ENCODE results near the gene ACAN. TPM values are rescaled to one million over a fixed set of nuclear protein-coding genes. Genes with fewer than 3 reads are reported as not detected.

Gene ACAN
- total RNA-seq, 1 experiment from 2014 or later: 0.50 TPM

- no peak overlapping the region for H3T11ph ChIP-seq (ENCODE audit: low read length)
- H2AFZ ChIP-seq (ENCODE audit: low read length): no peak overlapping the region
- H3K23ac ChIP-seq (ENCODE audit: insufficient read length, low read depth, low read length): no peak overlapping the region
- H3K9me3 ChIP-seq (ENCODE audit: control insufficient read depth, low read depth, low read length): no peaks in the 10 kb centered on the region
- no peaks in the 10 kb centered on the region for H3K79me1 ChIP-seq (ENCODE audit: insufficient read depth, low read depth, low read length, poor library complexity, severe bottlenecking)
- no peak overlapping the region for H2BK5ac ChIP-seq (ENCODE audit: insufficient read length, low read length)
- Mint-ChIP-seq H3K9me3 (no peaks in the 10 kb centered on the region), H3K4me3 (no peak overlapping the region), H3K4me1 (peaks cover 0 to 6% of the 10 kb centered on the region in 2 experiments; a peak in 2 of 4 replicates), H3K27me3 (ENCODE audit: low read depth) (peaks cover 2% of the 10 kb centered on the region), H3K36me3 (ENCODE audit: insufficient read depth in 1 of 3, low read depth in 3 of 3) (no peaks in the 10 kb centered on the region), H3K27ac (no peak overlapping the region)
- H2BK20ac ChIP-seq (ENCODE audit: low read depth, low read length, poor library complexity, severe bottlenecking): no peak overlapping the region
- no peak overlapping the region for H2BK12ac ChIP-seq (ENCODE audit: insufficient read length, low read depth, low read length)
- H3K14ac ChIP-seq (ENCODE audit: insufficient read depth, low read length): no peak overlapping the region
- no peak overlapping the region for H2BK15ac ChIP-seq (ENCODE audit: low read depth, low read length)
- H3K18ac ChIP-seq (ENCODE audit: insufficient read length, low read depth, low read length): no peak overlapping the region
- H3K4me1 ChIP-seq (ENCODE audit: insufficient read depth, low read length): no peaks in the 10 kb centered on the region
- H4K20me1 ChIP-seq (ENCODE audit: control insufficient read depth, insufficient read depth, insufficient read length): no peaks in the 10 kb centered on the region
- no peak overlapping the region for H4K91ac ChIP-seq (ENCODE audit: insufficient read length, low read depth, low read length)
- H3K56ac ChIP-seq (ENCODE audit: insufficient read length, low read depth, low read length): no peak overlapping the region
- H4K8ac ChIP-seq (replicated peaks; ENCODE audit: insufficient read length, low read depth, low read length): no peak overlapping the region
- H3K9ac ChIP-seq (ENCODE audit: extremely low read depth, insufficient read length, low read length): no peak overlapping the region
- no peak overlapping the region for H2AK5ac ChIP-seq (ENCODE audit: insufficient read length, low read length)
- no peak for TF ChIP-seq CTCF (conservative IDR thresholded peaks at IDR 0.05)
- DNase-seq: no peak
- WGBS (ENCODE audit: extremely low coverage, insufficient read length, low lambda C conversion rate): no CpG with 5 or more reads among the region's 1 CpG
- no peaks in the 10 kb centered on the region for H3K27me3 ChIP-seq (ENCODE audit: insufficient read depth, low read length)
- H3K4me2 ChIP-seq (ENCODE audit: insufficient read depth, insufficient read length, low read length): no peak overlapping the region
- no peak overlapping the region for H2BK120ac ChIP-seq (ENCODE audit: low read depth, low read length, poor library complexity, severe bottlenecking)
- no peak overlapping the region for H3K4ac ChIP-seq (ENCODE audit: low read depth, low read length)
- H3K79me2 ChIP-seq (ENCODE audit: insufficient read depth, low read length): no peaks in the 10 kb centered on the region
- H3K23me2 ChIP-seq (ENCODE audit: insufficient read length, low read depth, low read length, poor library complexity, severe bottlenecking): peaks cover 3% of the 10 kb centered on the region
- H4K5ac ChIP-seq (ENCODE audit: insufficient read length, low read depth, low read length): no peak overlapping the region
- no peak overlapping the region for H3K27ac ChIP-seq (ENCODE audit: insufficient read length, low read depth, low read length)
These were observed 38.0 kb downstream of the ACAN start for GRCh38 chr15:88841236-88841635.
